PC-3 (cell line): Measurements from ENCODE around the gene SPRYD4.

Source experiments
- CTCF ChIP-seq: fragments of 300-600 bp; sonication (generic); conservative IDR thresholded peaks from 2 replicates; pipeline ENCODE4 v1.5.1; 2017; ENCODE audit warnings: antibody characterized with exemption, low read depth, mild to moderate bottlenecking, low read length
- EZH2 ChIP-seq: fragments of 300-600 bp; sonication (generic); IDR thresholded peaks from one replicate; pipeline ENCODE4 v1.6.1; 2017; ENCODE audit warnings: antibody characterized with exemption, mild to moderate bottlenecking, low read length; ENCODE audit not compliant: unreplicated experiment

- no peak for TF ChIP-seq CTCF
- no peak for TF ChIP-seq EZH2
Measured at GRCh38 chr12:56449622-56449984, 18.8 kb upstream of the SPRYD4 start.
